Measurements from ENCODE around the gene DDX10. TPM values are rescaled to one million over a fixed set of nuclear protein-coding genes. Genes with fewer than 3 reads are reported as not detected.
"Not testable (repeated sequence)": the region's sequence is repeated elsewhere in the genome, so short reads cannot be mapped to it uniquely, and the experiment has no call there.

DDX10 gene
- total and polyA plus RNA-seq, 7 donors, result 12.0 to 41.0 (median 18.2) TPM

- no peaks in the 10 kb centered on the region for H3K27me3 ChIP-seq
- no peak overlapping the region for H3K4me3 ChIP-seq
- no peaks in the 10 kb centered on the region for H3K9me3 ChIP-seq
- no peak for DNase-seq
- no peaks in the 10 kb centered on the region for H3K36me3 ChIP-seq
- 52 to 61% methylated on average over 1 of the region's 1 CpG for WGBS, 2 donors
- no peak overlapping the region for H3K27ac ChIP-seq
- intact Hi-C loops (cut with DNase I), result no loop called here
- TF ChIP-seq EP300 (IDR thresholded peaks at IDR 0.05) (no peak), POLR2A (IDR thresholded peaks at IDR 0.05) (no peak), CTCF (IDR thresholded peaks at IDR 0.05) (no peak), POLR2AphosphoS5 (IDR thresholded peaks at IDR 0.05) (no peak)
- H3K4me1 ChIP-seq, result no peaks in the 10 kb centered on the region
Observed at GRCh38 chr11:108643974-108644373, 20.9 kb upstream of the DDX10 start.

- Histone ChIP-seq H3K27ac (no peak overlapping the region), H3K9me3 (no peaks in the 10 kb centered on the region), H3K36me3 (no peaks in the 10 kb centered on the region), H3K4me3 (no peak overlapping the region), H3K27me3 (no peaks in the 10 kb centered on the region), H3K4me1 (no peaks in the 10 kb centered on the region)
- WGBS, 2 donors, result 78 to 80% methylated on average over 2 of the region's 2 CpGs
- no peak for DNase-seq
- intact Hi-C loops (cut with DNase I), result no loop called here
- no peak for TF ChIP-seq POLR2AphosphoS5 (IDR thresholded peaks at IDR 0.05)
- no peak for TF ChIP-seq CTCF (IDR thresholded peaks at IDR 0.05)
- no peak for TF ChIP-seq POLR2A (IDR thresholded peaks at IDR 0.05)
- TF ChIP-seq EP300 (IDR thresholded peaks at IDR 0.05), result no peak
Observed at GRCh38 chr11:108645970-108646369, 18.9 kb upstream of the DDX10 start.

- Histone ChIP-seq H3K4me1 (no peaks in the 10 kb centered on the region), H3K27me3 (no peaks in the 10 kb centered on the region), H3K4me3 (no peak overlapping the region), H3K27ac (no peak overlapping the region), H3K36me3 (no peaks in the 10 kb centered on the region), H3K9me3 (no peaks in the 10 kb centered on the region)
- 96 to 98% methylated on average over 3 of the region's 3 CpGs for WGBS, 2 donors
- TF ChIP-seq POLR2AphosphoS5 (IDR thresholded peaks at IDR 0.05) (no peak), EP300 (IDR thresholded peaks at IDR 0.05) (no peak)
- intact Hi-C loops (cut with DNase I), result no loop called here
- no peak for DNase-seq
Observed at GRCh38 chr11:108647387-108647700, 17.5 kb upstream of the DDX10 start.

- no peak overlapping the region for H3K27ac ChIP-seq
- no peak for DNase-seq
- intact Hi-C loops (cut with DNase I), result loop anchor here (2.0 kb wide), 1 partner anchor 231 kb away; no protein-coding TSS in a partner anchor
- H3K27me3 ChIP-seq, result no peaks in the 10 kb centered on the region
- no peak overlapping the region for H3K4me3 ChIP-seq
- no peaks in the 10 kb centered on the region for H3K36me3 ChIP-seq
- no peak for TF ChIP-seq EP300 (IDR thresholded peaks at IDR 0.05)
- TF ChIP-seq POLR2A (IDR thresholded peaks at IDR 0.05), result no peak
- TF ChIP-seq CTCF (IDR thresholded peaks at IDR 0.05), result peak; percentile 39 to 64 (median 56)
- no peak for TF ChIP-seq POLR2AphosphoS5 (IDR thresholded peaks at IDR 0.05)
- no peaks in the 10 kb centered on the region for H3K9me3 ChIP-seq
- H3K4me1 ChIP-seq, result no peaks in the 10 kb centered on the region
- 68 to 71% methylated on average over 9 of the region's 9 CpGs for WGBS, 2 donors
Observed at GRCh38 chr11:108647701-108648527, 17.0 kb upstream of the DDX10 start.

GRCh38 chr11:108648528-108648885 lies 16.4 kb upstream of the DDX10 start:
- WGBS, 2 donors, result 90 to 93% methylated on average over 2 of the region's 2 CpGs
- TF ChIP-seq POLR2AphosphoS5 (IDR thresholded peaks at IDR 0.05) (no peak), EP300 (IDR thresholded peaks at IDR 0.05) (no peak), CTCF (IDR thresholded peaks at IDR 0.05) (peak in 1 of 4 experiments; percentile 3), POLR2A (IDR thresholded peaks at IDR 0.05) (no peak)
- H3K27me3 ChIP-seq, result no peaks in the 10 kb centered on the region
- H3K36me3 ChIP-seq, result no peaks in the 10 kb centered on the region
- H3K4me3 ChIP-seq, result no peak overlapping the region
- no peaks in the 10 kb centered on the region for H3K9me3 ChIP-seq
- intact Hi-C loops (cut with DNase I), result loop anchor here (2.0 kb wide), 1 partner anchor 232 kb away; no protein-coding TSS in a partner anchor
- DNase-seq, result no peak
- H3K4me1 ChIP-seq, result no peaks in the 10 kb centered on the region
- no peak overlapping the region for H3K27ac ChIP-seq

GRCh38 chr11:108654100-108654499 lies 10.8 kb upstream of the DDX10 start:
- not testable (repeated sequence) for H3K27me3 ChIP-seq, H3K9me3 ChIP-seq, DNase-seq, H3K27ac ChIP-seq, H3K36me3 ChIP-seq, H3K4me3 ChIP-seq, H3K4me1 ChIP-seq
- intact Hi-C loops (cut with DNase I), result loop anchor here (10.0 kb wide), 1 partner anchor 319 kb away; no protein-coding TSS in a partner anchor
- WGBS, 2 donors, result 63 to 81% methylated on average over 3 of the region's 3 CpGs
